ENCODE data around the gene PNPLA3.

Gene PNPLA3

GRCh38 chr22:43946384-43946667 is 22.7 kb downstream of the PNPLA3 start:
- TF ChIP-seq, protein P1, sequence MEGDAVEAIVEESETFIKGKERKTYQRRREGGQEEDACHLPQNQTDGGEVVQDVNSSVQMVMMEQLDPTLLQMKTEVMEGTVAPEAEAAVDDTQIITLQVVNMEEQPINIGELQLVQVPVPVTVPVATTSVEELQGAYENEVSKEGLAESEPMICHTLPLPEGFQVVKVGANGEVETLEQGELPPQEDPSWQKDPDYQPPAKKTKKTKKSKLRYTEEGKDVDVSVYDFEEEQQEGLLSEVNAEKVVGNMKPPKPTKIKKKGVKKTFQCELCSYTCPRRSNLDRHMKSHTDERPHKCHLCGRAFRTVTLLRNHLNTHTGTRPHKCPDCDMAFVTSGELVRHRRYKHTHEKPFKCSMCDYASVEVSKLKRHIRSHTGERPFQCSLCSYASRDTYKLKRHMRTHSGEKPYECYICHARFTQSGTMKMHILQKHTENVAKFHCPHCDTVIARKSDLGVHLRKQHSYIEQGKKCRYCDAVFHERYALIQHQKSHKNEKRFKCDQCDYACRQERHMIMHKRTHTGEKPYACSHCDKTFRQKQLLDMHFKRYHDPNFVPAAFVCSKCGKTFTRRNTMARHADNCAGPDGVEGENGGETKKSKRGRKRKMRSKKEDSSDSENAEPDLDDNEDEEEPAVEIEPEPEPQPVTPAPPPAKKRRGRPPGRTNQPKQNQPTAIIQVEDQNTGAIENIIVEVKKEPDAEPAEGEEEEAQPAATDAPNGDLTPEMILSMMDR (IDR thresholded peaks at IDR 0.05; ENCODE audit: control insufficient read depth, insufficient read depth, low read depth, low read length, missing control alignments): no peak
- no peak for DNase-seq (ENCODE audit: low read depth)
- no peak overlapping the region for H3K4me3 ChIP-seq (ENCODE audit: control insufficient read depth, low read depth, low read length)

DNA sequence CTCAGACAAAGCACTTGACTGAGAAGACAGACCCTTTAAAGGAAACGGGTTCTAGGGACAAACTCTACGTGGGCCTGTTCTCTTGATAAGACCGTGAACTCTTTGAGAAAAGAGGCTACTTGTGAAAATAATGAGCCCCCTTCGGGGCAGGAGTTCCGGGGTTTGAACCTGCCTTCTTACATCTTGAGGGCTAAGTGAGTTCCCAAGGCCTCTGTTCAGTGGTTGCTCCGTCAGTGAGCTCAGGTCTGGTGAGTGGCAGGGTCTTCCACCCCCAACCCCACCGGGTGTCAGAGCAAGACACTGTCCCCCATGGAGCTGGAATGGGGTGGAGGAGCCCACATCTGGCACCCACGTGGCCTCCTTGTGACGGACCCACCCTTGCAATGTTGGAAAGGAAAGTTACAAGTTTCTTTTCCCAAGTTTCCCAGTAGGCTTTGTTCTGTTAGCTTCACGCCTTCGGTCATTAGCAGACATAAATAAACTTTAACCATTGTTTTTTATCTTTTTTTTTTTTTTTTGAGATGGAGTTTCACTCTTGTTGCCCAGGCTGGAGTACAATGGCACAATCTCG is 25.3 kb downstream of the PNPLA3 start:
- no peak for DNase-seq (ENCODE audit: low read depth)
- TF ChIP-seq, protein P1 (IDR thresholded peaks at IDR 0.05; ENCODE audit: control insufficient read depth, insufficient read depth, low read depth, low read length, missing control alignments): no peak
- H3K4me3 ChIP-seq (ENCODE audit: control insufficient read depth, low read depth, low read length): no peak overlapping the region

- DNase-seq (ENCODE audit: low read depth): no peak
- no peak overlapping the region for H3K4me3 ChIP-seq (ENCODE audit: control insufficient read depth, low read depth, low read length)
- TF ChIP-seq, protein P1 (IDR thresholded peaks at IDR 0.05; ENCODE audit: control insufficient read depth, insufficient read depth, low read depth, low read length, missing control alignments): no peak
Observed at GRCh38 chr22:43951391-43951790, 27.8 kb downstream of the PNPLA3 start.

DNA sequence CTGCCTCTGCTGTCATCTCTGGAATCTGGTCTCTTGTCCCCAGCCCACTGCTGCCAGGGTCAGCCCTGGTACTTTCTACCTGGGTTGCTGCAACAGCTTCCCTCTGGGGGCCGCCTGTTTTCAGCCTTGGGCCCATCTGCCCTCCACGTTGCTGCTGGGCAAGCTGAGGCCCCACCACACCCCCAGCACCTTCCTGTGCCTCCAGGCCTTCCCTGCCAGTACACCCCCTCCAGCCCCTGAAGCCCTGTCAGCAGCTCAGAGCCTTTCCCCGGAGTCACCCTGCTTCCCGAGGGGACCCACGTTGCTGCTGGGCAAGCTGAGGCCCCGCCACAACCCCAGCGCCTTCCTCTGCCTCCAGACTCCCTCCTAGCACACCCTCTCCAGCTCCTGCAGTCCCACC is 28.4 kb downstream of the PNPLA3 start:
- H3K4me3 ChIP-seq (ENCODE audit: control insufficient read depth, low read depth, low read length): no peak overlapping the region
- no peak for DNase-seq (ENCODE audit: low read depth)
- TF ChIP-seq, protein P1 (IDR thresholded peaks at IDR 0.05; ENCODE audit: control insufficient read depth, insufficient read depth, low read depth, low read length, missing control alignments): no peak

GRCh38 chr22:43953988-43954785 is 30.6 kb downstream of the PNPLA3 start:
- DNase-seq (ENCODE audit: low read depth): no peak
- peak overlapping the region; percentile 92 for H3K4me3 ChIP-seq (ENCODE audit: control insufficient read depth, low read depth, low read length)
- TF ChIP-seq, protein P1 (IDR thresholded peaks at IDR 0.05; ENCODE audit: control insufficient read depth, insufficient read depth, low read depth, low read length, missing control alignments): no peak

GRCh38 chr22:43955040-43955882 is 31.7 kb downstream of the PNPLA3 start, which contains the start of gene SAMM50:
TSS of gene SAMM50 (plus strand) at chr22:43955442. CDS start at chr22:43955578, 136 bp downstream.
- TF ChIP-seq, protein P1 (IDR thresholded peaks at IDR 0.05; ENCODE audit: control insufficient read depth, insufficient read depth, low read depth, low read length, missing control alignments): no peak
- peak; percentile 55 for DNase-seq (ENCODE audit: low read depth)
- peak within 1 kb of the TSS; percentile 92 for H3K4me3 ChIP-seq (ENCODE audit: control insufficient read depth, low read depth, low read length)

All from AG09309 (cell line).